SHP77 (cell line): ENCODE measurements around the gene AP1S3.

Source experiments
- DNase-seq, 2 experiments: peaks; one replicate each; lab custom pipeline; 2025; lab: John Stamatoyannopoulos, UW

AP1S3 gene

GRCh38 chr2:223724861-223725260, 112.5 kb downstream of the AP1S3 start:
- peak in 1 of 2 experiments; percentile 14 for DNase-seq

- peak; percentile 96 for DNase-seq
These were observed 113.4 kb downstream of the AP1S3 start for GRCh38 chr2:223723954-223724411.

- DNase-seq: no peak
These were observed 115.2 kb downstream of the AP1S3 start for GRCh38 chr2:223722226-223722625.

- no peak for DNase-seq
These were observed 115.6 kb downstream of the AP1S3 start for GRCh38 chr2:223721746-223722145.

- no peak for DNase-seq
These were observed 117.0 kb downstream of the AP1S3 start for GRCh38 chr2:223720367-223720766.

- DNase-seq: no peak
These were observed 124.7 kb downstream of the AP1S3 start for GRCh38 chr2:223712642-223713041.

GRCh38 chr2:223711596-223712326, 125.6 kb downstream of the AP1S3 start:
- DNase-seq: no peak
